Activated CD8-positive, alpha-beta memory T cell treated with anti-CD3 and anti-CD28 coated beads, Interleukin-2, amount 10 ng/mL, durations not matched to agents 7 days and 5 days (primary cell): ENCODE measurements around the gene HTRA3. TPM values are rescaled to one million over a fixed set of nuclear protein-coding genes. Genes with fewer than 3 reads are reported as not detected.

ENCODE experiments used
- ATAC-seq: fragments of 150-1000 bp; cut with Tn5 transposase; one replicate; pipeline ENCODE4 v1.10.0; 2021; ENCODE audit warnings: moderate library complexity
- CTCF ChIA-PET: fragments of 350-600 bp; sonication (Branson Sonifier 250); formaldehyde crosslinking; loops from one replicate; lab custom pipeline; 2021; ENCODE audit warnings: antibody characterized with exemption; lab: Charles Lee
- DNase-seq: peaks from one replicate; pipeline ENCODE4 v3.0.0-alpha.2; 2020
- H3K27ac Mint-ChIP-seq: one replicate; pipeline ENCODE4 v1.8.0; 2021; ENCODE audit warnings: mild to moderate bottlenecking, mixed read lengths
- H3K27me3 Mint-ChIP-seq: one replicate; pipeline ENCODE4 v1.8.0; 2021; ENCODE audit warnings: mixed read lengths
- H3K36me3 Mint-ChIP-seq: one replicate; pipeline ENCODE4 v1.8.0; 2021; ENCODE audit warnings: mild to moderate bottlenecking, mixed read lengths
- H3K4me1 Mint-ChIP-seq: one replicate; pipeline ENCODE4 v1.8.0; 2021; ENCODE audit warnings: mixed read lengths
- H3K4me3 Mint-ChIP-seq: one replicate; pipeline ENCODE4 v1.8.0; 2021; ENCODE audit warnings: mild to moderate bottlenecking, moderate library complexity, mixed read lengths
- H3K9me3 Mint-ChIP-seq: one replicate; pipeline ENCODE4 v1.8.0; 2022; ENCODE audit warnings: low read depth, mixed read lengths
- total RNA-seq, 2 experiments: library from RNA; stranded (reverse); gene quantifications; one replicate each; pipeline ENCODE4 v1.2.3, GENCODE V29; 2021

HTRA3 gene
- total RNA-seq, 2 experiments from 2014 or later = not detected

DNA sequence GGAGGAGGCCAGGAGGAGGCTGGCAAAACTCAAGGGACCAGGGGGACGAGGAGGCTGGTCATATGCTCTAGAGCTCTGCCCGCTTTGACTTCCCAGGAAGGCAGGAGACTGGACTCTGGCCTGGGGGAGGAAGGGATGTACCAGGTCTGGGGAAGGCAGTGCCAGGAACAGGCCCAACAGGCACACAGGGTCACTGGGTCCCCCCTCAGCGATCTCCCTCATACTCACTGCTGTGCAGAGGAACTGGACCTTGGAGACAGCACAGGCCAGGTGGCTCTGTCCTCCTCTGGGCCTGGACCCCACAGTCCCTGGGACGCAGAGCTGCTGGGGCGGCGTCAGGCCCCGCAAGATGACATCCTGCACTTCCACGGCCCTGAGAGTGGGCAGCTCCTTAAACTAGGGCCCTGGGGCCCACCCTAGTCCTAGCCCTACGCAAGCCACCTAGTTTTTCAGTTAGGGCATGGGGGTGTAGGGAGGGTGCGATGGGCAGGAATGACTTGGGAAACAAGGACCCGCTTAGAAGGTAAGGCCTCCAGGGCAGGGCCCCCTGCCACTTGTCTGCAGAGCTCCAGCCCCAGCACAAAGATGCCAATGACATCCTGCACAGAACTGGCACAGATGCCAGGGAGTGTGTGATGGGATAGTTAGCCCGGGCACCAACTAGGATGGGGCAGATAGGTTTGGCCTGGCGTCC, 59.5 kb downstream of the HTRA3 start:
- DNase-seq = no peak
- Mint-ChIP-seq H3K9me3 (no peaks in the 10 kb centered on the region), H3K4me3 (no peak overlapping the region), H3K27me3 (peaks cover 2% of the 10 kb centered on the region), H3K4me1 (no peaks in the 10 kb centered on the region), H3K27ac (no peak overlapping the region), H3K36me3 (no peaks in the 10 kb centered on the region)
- no peak for ATAC-seq
- CTCF ChIA-PET = no interaction called here

DNA sequence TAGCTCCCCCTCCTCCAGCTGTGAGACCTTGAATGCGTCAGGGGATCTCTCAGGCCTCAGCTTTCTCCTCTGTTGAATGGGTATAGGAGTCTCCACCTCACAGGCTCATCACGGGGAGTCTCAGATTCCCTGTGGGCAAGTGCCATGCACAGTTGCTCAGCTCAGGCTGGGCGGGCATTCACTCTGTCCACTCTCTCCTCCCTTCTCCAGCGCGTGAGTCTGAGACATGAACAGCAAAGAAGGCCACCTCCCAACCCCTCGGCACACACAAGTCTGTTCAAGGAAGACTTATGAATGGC, 60.0 kb downstream of the HTRA3 start:
- no peak overlapping the region for H3K27ac Mint-ChIP-seq
- ATAC-seq = no peak
- no peaks in the 10 kb centered on the region for H3K36me3 Mint-ChIP-seq
- CTCF ChIA-PET = no interaction called here
- no peaks in the 10 kb centered on the region for H3K9me3 Mint-ChIP-seq
- H3K4me3 Mint-ChIP-seq = no peak overlapping the region
- H3K4me1 Mint-ChIP-seq = no peaks in the 10 kb centered on the region
- H3K27me3 Mint-ChIP-seq = peaks cover 2% of the 10 kb centered on the region
- no peak for DNase-seq

DNA sequence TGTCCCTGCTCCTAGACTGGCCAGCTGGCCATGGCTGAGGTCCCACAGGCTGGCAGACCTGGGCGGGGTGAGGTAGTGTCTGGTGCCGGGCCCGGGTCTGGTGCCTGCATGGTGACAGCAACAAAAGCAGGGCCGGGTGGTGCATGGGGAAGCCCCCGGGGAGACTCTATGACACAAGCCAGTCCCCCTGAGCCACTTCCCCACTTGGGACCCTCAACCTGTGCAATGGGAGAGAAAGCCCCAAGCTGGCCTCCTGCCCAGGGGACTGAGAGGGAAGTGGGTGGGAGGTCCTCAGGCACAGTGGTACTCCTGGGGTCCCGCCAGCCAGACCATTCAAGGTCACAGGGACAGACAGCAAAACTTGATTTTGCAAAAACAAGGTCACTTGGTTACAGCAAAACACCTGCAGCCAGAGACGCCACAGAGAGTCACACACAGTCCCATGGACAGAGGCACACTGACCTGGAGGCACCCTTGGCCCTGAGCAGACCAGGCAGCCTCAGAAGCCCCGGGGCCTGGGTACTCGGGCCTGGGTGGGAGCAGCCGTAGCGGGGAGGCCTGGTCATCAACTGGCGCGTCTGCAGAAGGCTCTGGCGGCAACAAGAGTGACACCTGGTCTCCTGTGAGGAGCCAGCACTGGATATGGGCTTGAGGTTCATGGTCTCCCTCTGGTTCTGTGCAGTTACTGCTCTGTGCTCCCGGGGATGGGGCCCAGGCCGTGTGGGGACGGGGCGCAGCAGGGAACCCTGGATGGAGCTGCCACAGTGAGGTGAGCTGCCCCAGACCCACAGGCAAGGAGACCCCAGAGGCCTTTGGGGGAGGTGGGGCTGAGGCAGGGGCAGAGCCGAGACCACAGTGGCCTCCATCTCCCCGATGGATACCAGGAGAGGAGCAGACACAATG, 60.6 kb downstream of the HTRA3 start:
- no peak overlapping the region for H3K27ac Mint-ChIP-seq
- H3K27me3 Mint-ChIP-seq = peaks cover 2% of the 10 kb centered on the region
- CTCF ChIA-PET = no interaction called here
- H3K4me1 Mint-ChIP-seq = no peaks in the 10 kb centered on the region
- no peaks in the 10 kb centered on the region for H3K36me3 Mint-ChIP-seq
- DNase-seq (no peak), ATAC-seq (no peak)
- no peak overlapping the region for H3K4me3 Mint-ChIP-seq
- H3K9me3 Mint-ChIP-seq = no peaks in the 10 kb centered on the region

DNA sequence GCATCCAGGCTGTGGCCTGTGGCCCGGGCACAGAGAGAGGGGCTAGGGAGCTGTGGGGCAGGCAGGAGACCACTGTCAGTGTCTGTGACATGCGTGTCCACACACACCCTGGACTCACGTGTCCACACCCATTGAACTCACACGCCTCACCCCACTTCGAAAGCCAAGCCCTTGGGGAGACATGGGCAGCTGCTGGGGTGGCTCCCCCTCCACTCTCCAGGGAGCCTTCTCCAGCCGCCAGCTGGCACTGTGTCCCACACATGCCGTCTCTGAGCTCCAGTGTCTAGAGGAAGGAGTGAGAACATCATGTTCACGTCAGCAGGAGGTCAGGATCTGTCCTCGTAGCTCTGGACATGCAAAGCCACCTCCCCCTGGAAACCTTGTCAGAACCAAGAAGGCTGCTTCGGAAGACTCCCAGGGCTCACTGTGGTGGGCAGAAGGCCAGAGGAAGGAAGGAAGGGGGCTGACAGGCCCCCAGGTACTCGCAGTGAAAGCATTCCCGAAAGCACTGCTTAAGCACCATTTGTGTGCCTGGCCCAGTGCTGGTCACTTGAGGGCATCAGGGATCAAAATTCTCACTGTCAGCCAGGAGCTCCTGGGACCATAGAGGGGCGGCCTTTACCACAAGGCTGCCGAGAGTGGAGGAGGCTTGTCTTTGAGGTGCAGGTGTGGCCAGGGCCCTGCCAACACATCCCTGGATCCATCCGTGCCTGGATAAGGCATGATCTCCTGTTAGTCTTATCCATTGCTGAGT, 61.4 kb downstream of the HTRA3 start:
- no peaks in the 10 kb centered on the region for H3K4me1 Mint-ChIP-seq
- ATAC-seq (no peak), DNase-seq (no peak)
- peaks cover 2% of the 10 kb centered on the region for H3K27me3 Mint-ChIP-seq
- no peak overlapping the region for H3K27ac Mint-ChIP-seq
- H3K36me3 Mint-ChIP-seq = no peaks in the 10 kb centered on the region
- H3K9me3 Mint-ChIP-seq = peaks cover 2% of the 10 kb centered on the region
- CTCF ChIA-PET = no interaction called here
- H3K4me3 Mint-ChIP-seq = no peak overlapping the region

DNA sequence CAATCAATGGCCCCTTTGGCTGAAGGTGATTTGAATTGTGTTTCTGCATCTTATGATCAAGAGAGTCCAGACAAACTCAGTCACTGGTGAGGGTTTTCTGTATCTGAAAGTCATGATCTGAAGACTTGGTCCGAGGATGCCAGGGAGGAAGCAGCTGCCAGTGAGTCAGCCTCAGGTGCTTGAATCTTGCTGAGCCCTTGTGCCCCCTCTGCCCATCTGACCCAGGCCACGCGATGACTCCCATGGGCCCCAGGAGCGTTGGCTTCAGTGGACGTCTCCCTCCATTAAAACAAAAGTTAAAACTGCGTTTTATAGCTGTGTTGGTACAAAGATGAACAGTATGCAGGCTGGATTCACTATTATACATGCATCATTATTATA, 62.0 kb downstream of the HTRA3 start:
- CTCF ChIA-PET = no interaction called here
- ATAC-seq (no peak), DNase-seq (no peak)
- H3K36me3 Mint-ChIP-seq = no peaks in the 10 kb centered on the region
- peaks cover 2% of the 10 kb centered on the region for H3K27me3 Mint-ChIP-seq
- no peak overlapping the region for H3K27ac Mint-ChIP-seq
- H3K9me3 Mint-ChIP-seq = peaks cover 5% of the 10 kb centered on the region
- no peak overlapping the region for H3K4me3 Mint-ChIP-seq
- no peaks in the 10 kb centered on the region for H3K4me1 Mint-ChIP-seq

DNA sequence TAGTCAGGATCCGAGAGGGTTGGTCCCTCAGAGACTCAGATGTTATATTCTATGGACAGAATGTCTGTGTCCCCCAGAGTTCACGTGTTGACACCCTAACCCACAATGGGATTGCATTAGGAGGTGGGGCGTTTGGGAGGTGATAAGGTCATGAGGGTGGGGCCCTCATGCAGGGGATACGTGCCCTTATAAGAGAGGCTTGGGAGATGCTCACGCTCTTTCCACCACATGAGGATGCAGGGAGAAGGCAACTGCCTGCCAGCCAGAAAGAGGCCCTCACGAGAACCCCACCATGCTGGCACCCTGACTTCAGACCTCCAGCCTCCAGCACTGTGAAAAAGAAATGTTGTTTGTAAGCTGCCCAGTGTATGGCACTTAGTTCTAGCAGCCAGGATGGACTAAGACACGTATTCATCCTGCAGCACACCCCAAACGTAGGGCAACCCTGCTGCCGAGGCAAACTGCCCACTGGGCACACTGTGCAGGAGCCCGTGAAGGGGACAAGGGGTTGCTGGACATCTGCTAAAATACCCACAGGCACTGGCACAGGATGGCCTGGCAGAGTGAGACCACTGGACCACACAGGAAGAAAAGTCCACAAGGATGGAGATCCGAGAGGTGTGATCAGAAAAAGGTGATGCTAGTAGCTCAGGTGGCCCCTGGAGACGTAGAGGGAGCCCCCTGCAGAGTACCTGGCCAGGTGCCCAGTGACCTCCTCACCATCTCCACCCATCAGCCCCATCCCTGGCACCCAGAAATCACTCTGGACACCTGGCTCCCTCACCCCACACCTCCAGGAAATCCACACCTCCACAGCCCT, 62.7 kb downstream of the HTRA3 start:
- Mint-ChIP-seq H3K27ac (no peak overlapping the region), H3K27me3 (peaks cover 2% of the 10 kb centered on the region), H3K36me3 (no peaks in the 10 kb centered on the region), H3K9me3 (peaks cover 5% of the 10 kb centered on the region), H3K4me3 (no peak overlapping the region), H3K4me1 (no peaks in the 10 kb centered on the region)
- ATAC-seq (no peak), DNase-seq (no peak)
- CTCF ChIA-PET = no interaction called here

DNA sequence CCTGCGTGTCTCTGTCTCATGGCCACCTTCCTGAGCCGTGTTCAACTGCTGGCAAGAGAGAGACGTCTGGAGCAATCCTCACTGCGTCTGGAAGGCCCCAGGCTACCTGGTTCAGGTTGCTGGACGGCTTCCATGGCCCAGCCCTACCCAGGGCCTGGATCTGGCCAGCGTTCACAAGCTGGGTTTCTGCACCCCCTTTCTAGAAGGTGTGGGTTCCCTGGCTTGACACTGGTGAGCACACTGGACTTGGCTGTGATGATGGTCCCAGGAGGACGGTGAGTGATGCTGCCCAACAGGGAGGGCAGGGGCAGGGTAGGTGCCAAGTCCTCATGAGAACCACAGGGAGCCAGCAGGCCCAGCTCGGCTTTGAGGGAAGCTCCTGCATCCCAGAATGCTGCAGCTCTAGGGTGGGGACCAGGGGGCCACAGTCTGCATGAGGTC, 63.4 kb downstream of the HTRA3 start:
- H3K4me3 Mint-ChIP-seq = no peak overlapping the region
- H3K36me3 Mint-ChIP-seq = no peaks in the 10 kb centered on the region
- CTCF ChIA-PET = no interaction called here
- H3K27me3 Mint-ChIP-seq = peaks cover 2% of the 10 kb centered on the region
- H3K27ac Mint-ChIP-seq = no peak overlapping the region
- H3K4me1 Mint-ChIP-seq = no peaks in the 10 kb centered on the region
- peaks cover 5% of the 10 kb centered on the region for H3K9me3 Mint-ChIP-seq
- DNase-seq (no peak), ATAC-seq (no peak)

DNA sequence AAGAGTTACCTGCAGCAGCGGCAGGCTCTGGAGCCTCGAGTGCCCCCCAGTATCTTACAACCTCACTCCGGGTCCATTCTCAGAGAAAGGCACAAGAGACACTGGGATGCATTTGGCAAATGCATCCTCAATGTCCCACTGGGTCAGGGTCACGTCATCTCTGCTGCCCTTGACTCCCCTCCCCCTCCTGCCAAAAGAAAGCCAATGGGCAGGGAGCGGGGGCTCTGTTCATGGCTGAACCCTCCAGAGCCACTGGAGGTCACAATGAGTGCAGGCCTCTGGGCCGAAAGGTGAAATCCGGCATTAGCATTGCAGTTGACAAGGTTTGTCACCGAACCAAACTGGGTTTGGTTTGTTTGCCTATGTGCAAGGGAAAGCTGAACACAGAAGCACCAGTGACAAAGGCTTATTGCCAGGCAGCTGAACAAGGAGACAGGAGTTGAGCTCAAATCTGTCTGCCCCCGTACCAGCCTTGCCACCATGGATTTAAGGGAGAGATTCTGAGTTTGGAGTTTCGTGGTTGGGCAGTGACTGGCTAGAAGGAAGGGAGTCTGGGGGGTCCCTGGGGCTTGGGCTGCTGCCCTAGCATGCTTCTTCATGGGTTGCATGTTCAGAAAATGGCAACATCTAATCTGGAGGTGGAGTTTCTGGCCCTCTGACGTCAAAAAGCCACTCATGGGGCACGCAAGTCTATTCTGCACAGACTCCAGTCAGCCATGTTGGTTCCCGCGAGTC, 64.3 kb downstream of the HTRA3 start:
- Mint-ChIP-seq H3K4me3 (no peak overlapping the region), H3K36me3 (no peaks in the 10 kb centered on the region), H3K4me1 (no peaks in the 10 kb centered on the region), H3K9me3 (peaks cover 5% of the 10 kb centered on the region), H3K27ac (no peak overlapping the region), H3K27me3 (peaks cover 2% of the 10 kb centered on the region)
- CTCF ChIA-PET = no interaction called here
- DNase-seq (no peak), ATAC-seq (no peak)

DNA sequence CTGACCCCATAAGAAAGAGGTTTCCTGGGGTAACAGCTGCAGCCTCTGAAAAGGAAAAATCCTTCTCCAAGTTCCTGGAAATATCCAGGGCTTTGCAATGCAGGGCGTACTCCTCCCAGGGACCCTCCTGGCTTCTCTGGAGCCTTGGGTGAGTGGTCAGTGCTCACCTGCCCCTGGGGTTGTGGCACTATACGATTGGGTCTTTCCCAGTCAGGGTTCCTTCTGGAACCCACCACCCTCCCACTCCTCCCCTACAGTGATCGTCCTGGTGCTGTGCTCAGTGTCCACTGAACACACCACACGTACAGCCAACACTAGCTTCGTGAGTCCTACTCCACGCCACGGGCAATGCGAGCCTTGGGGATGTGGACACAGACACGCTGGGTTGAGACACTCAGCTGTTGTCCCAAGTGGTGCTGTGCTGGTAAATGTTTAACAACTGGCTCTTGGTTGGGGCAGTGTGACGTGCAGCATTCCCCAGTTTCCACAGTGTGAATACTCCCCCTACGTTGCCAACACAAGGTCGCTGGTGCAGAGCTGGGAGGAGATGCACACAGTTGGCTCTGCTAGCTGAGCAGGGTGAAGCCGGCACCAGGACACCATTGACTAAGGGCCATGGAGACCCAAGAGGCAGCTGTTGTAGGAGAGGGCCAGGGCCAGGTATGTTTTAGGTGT, 65.4 kb downstream of the HTRA3 start:
- no peaks in the 10 kb centered on the region for H3K36me3 Mint-ChIP-seq
- CTCF ChIA-PET = no interaction called here
- H3K9me3 Mint-ChIP-seq = peaks cover 5% of the 10 kb centered on the region
- H3K4me3 Mint-ChIP-seq = no peak overlapping the region
- no peaks in the 10 kb centered on the region for H3K4me1 Mint-ChIP-seq
- peaks cover 9% of the 10 kb centered on the region for H3K27me3 Mint-ChIP-seq
- no peak for DNase-seq
- H3K27ac Mint-ChIP-seq = no peak overlapping the region
- ATAC-seq = no peak

DNA sequence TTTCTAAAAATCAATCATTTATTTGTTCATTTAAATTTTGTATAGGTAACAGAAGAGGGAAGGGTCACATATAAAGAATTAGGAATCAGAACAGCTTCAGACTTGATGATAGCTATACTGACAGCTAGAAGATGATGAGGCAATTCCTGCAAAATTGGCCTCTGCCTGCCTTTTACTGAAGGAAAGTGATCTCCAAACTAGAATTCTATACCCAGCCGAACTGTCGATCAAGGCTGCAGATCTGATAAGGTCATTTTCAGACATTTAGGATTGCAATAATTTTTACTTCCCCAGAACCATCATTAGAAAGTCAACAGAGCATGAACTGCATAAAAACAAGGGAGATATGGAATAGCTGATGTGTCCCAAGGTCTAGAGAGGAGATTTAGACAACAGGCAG, 66.3 kb downstream of the HTRA3 start:
- Mint-ChIP-seq H3K27me3 (peaks cover 9% of the 10 kb centered on the region), H3K4me1 (no peaks in the 10 kb centered on the region), H3K27ac (no peak overlapping the region), H3K36me3 (no peaks in the 10 kb centered on the region), H3K9me3 (peaks cover 5% of the 10 kb centered on the region), H3K4me3 (no peak overlapping the region)
- DNase-seq (no peak), ATAC-seq (no peak)
- CTCF ChIA-PET = interaction anchor here (0.7 kb wide), 1 partner anchor 90 kb away, joined by 4 read pairs; no protein-coding TSS in a partner anchor

DNA sequence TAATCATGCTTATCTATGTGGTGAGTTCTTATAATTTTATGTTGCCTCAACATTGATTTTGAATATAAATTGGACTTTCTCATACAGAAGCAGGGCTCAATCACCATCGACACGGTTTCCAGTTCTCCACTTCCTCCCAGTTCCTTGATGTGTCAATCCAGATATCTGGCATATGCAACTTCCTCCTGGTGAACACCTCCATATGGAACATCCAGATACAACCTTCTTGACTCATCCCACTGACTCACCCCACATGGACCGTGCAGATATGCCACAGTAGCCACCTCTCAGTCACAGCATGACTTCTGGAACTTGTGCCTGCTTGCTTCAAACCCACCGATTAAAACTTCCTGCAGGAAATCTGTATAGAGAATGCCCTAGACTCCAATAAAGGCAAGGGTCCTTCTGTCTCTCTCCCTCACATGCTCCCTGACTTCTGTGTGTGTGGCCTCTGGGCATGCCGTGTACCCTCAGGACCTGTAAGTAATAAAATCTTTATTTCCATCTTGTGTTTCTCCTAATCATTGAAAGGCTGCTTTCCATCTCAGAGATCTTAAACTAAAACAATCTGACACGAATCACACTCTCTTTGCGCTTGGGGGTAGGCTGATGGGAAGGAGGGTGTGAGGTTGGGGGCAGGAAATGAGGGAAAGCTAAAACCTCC, 67.0 kb downstream of the HTRA3 start:
- CTCF ChIA-PET = no interaction called here
- H3K36me3 Mint-ChIP-seq = no peaks in the 10 kb centered on the region
- H3K4me1 Mint-ChIP-seq = no peaks in the 10 kb centered on the region
- no peak for DNase-seq
- no peak for ATAC-seq
- H3K4me3 Mint-ChIP-seq = no peak overlapping the region
- H3K27ac Mint-ChIP-seq = no peak overlapping the region
- H3K27me3 Mint-ChIP-seq = peaks cover 9% of the 10 kb centered on the region
- peaks cover 5% of the 10 kb centered on the region for H3K9me3 Mint-ChIP-seq
